GM13976 (cell line): Measurements from ENCODE around the gene ITPR1.

Source experiments
- DNase-seq: peaks from one replicate; pipeline ENCODE4 v3.0.0; 2012; ENCODE audit warnings: low spot score
- CTCF ChIP-seq: IDR thresholded peaks from 2 replicates; pipeline ENCODE4 v1.5.1; 2012; ENCODE audit warnings: borderline replicate concordance, mild to moderate bottlenecking; ENCODE audit not compliant: insufficient read depth; ENCODE audit errors: extremely low read depth, missing control alignments, control extremely low read depth
- in situ Hi-C: fragments of 300-500 bp; cut with MboI; formaldehyde crosslinking; loops from one replicate; pipeline ENCODE4 v1.12.0; 2022; ENCODE audit warnings: low sequenced_read_pairs, mixed read lengths, inconsistent platforms; ENCODE audit not compliant: unreplicated experiment

Gene ITPR1

GRCh38 chr3:4818986-4819693 lies 326.0 kb downstream of the ITPR1 start:
- no peak for TF ChIP-seq CTCF

GRCh38 chr3:4819746-4820145 lies 326.6 kb downstream of the ITPR1 start:
- no peak for DNase-seq
- TF ChIP-seq CTCF: no peak
- in situ Hi-C loops: no loop called here

More at GRCh38 chr3:4818986-4819693, 326.0 kb downstream of the ITPR1 start:
- in situ Hi-C loops: no loop called here
- DNase-seq: no peak

- TF ChIP-seq CTCF: no peak
- in situ Hi-C loops: no loop called here
- DNase-seq: no peak
Observed at GRCh38 chr3:4820296-4821121, 327.4 kb downstream of the ITPR1 start.

- no peak for DNase-seq
- TF ChIP-seq CTCF: no peak
- in situ Hi-C loops: no loop called here
Observed at GRCh38 chr3:4821338-4821737, 328.2 kb downstream of the ITPR1 start.

- DNase-seq: no peak
- no peak for TF ChIP-seq CTCF
- in situ Hi-C loops: no loop called here
Observed at GRCh38 chr3:4821975-4822374, 328.8 kb downstream of the ITPR1 start.

- no peak for TF ChIP-seq CTCF
- in situ Hi-C loops: no loop called here
- DNase-seq: no peak
Observed at GRCh38 chr3:4822568-4822967, 329.4 kb downstream of the ITPR1 start.
